Glutamatergic neuron (in vitro differentiated cells): Measurements from ENCODE around the gene FXYD2. TPM values are rescaled to one million over a fixed set of nuclear protein-coding genes. Genes with fewer than 3 reads are reported as not detected.

Source experiments
- DNase-seq: peaks from one replicate; pipeline ENCODE4 v3.0.0; 2022
- H3K27ac Mint-ChIP-seq: one replicate; pipeline ENCODE4 v1.8.0; 2020; ENCODE audit warnings: mild to moderate bottlenecking, mixed read lengths, inconsistent platforms; ENCODE audit not compliant: unreplicated experiment
- H3K27me3 Mint-ChIP-seq: one replicate; pipeline ENCODE4 v1.8.0; 2020; ENCODE audit warnings: mild to moderate bottlenecking, moderate library complexity, mixed read lengths, inconsistent platforms; ENCODE audit not compliant: unreplicated experiment
- H3K36me3 Mint-ChIP-seq: one replicate; pipeline ENCODE4 v1.8.0; 2020; ENCODE audit warnings: mild to moderate bottlenecking, mixed read lengths, inconsistent platforms; ENCODE audit not compliant: unreplicated experiment
- H3K4me1 Mint-ChIP-seq: one replicate; pipeline ENCODE4 v1.8.0; 2020; ENCODE audit warnings: mild to moderate bottlenecking, low read depth, mixed read lengths, inconsistent platforms; ENCODE audit not compliant: unreplicated experiment
- H3K4me3 Mint-ChIP-seq: one replicate; pipeline ENCODE4 v1.8.0; 2020; ENCODE audit warnings: mild to moderate bottlenecking, mixed read lengths, inconsistent platforms; ENCODE audit not compliant: unreplicated experiment
- H3K9me3 Mint-ChIP-seq: one replicate; pipeline ENCODE4 v1.8.0; 2020; ENCODE audit warnings: mild to moderate bottlenecking, moderate library complexity, mixed read lengths, inconsistent platforms; ENCODE audit not compliant: unreplicated experiment
- total RNA-seq: library from RNA; stranded (reverse); fragmentation: NEBNext Ultra II Directional; extraction: Animal tissue kit (Norgen Biotek cat#: 25700); gene quantifications from one replicate; pipeline ENCODE4 v1.2.1, GENCODE V29; 2021; ENCODE audit not compliant: unreplicated experiment
- TF ChIP-seq, protein P1 (sequence below): fragments of 200-600 bp; sonication (generic); IDR thresholded peaks from one replicate; pipeline ENCODE4 v1.5.0; 2021; ENCODE audit not compliant: partially characterized antibody, unreplicated experiment

FXYD2 gene
- total RNA-seq, 1 donor from 2014 or later = 0.44 TPM

DNA sequence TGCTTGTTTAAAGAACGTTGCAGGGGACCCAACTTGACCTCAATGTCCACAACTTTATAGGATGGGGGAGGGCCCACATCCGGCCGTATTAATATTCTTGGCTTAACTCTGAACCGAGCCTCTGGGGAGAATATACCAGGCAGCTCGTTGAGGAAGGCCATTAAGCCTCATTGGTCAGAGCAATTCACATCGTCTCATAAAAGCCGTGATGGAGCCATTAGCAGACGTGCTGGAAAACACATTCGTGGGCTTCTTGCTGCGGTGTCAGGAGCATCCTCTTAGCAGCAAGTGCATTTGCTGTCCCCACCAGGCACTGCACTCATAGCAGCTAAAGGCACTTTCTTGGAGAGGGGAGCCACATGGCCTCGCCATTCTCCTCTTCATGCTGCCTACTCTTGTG is 42.4 kb downstream of the FXYD2 start:
- DNase-seq = no peak
- TF ChIP-seq, protein P1, sequence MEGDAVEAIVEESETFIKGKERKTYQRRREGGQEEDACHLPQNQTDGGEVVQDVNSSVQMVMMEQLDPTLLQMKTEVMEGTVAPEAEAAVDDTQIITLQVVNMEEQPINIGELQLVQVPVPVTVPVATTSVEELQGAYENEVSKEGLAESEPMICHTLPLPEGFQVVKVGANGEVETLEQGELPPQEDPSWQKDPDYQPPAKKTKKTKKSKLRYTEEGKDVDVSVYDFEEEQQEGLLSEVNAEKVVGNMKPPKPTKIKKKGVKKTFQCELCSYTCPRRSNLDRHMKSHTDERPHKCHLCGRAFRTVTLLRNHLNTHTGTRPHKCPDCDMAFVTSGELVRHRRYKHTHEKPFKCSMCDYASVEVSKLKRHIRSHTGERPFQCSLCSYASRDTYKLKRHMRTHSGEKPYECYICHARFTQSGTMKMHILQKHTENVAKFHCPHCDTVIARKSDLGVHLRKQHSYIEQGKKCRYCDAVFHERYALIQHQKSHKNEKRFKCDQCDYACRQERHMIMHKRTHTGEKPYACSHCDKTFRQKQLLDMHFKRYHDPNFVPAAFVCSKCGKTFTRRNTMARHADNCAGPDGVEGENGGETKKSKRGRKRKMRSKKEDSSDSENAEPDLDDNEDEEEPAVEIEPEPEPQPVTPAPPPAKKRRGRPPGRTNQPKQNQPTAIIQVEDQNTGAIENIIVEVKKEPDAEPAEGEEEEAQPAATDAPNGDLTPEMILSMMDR = no peak
- peak overlapping the region; percentile 38 for H3K4me3 Mint-ChIP-seq
- peaks cover 1% of the 10 kb centered on the region for H3K36me3 Mint-ChIP-seq
- H3K9me3 Mint-ChIP-seq = no peaks in the 10 kb centered on the region
- H3K27ac Mint-ChIP-seq = no peak overlapping the region
- peaks cover 14% of the 10 kb centered on the region for H3K4me1 Mint-ChIP-seq
- H3K27me3 Mint-ChIP-seq = peaks cover 3% of the 10 kb centered on the region

DNA sequence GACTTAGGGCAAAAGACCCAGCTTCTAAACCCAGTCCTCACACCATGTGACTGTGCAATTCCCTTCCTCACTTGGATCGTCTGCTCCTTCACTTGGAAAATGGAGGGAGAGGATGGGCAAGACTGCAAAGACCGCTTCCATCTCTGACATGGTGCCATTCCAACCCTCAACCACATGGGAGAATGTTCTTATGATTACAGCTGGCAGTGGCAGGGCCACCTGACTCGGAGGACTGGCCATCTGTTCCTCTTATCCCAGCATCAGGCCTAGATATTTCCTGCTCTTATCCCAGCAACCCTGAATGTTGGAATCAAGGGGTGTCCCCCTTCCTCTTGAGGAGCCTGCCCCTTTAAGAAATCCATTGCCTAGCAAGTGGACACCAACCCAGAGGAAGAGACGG is 42.9 kb downstream of the FXYD2 start:
- H3K36me3 Mint-ChIP-seq = peaks cover 4% of the 10 kb centered on the region

DNA sequence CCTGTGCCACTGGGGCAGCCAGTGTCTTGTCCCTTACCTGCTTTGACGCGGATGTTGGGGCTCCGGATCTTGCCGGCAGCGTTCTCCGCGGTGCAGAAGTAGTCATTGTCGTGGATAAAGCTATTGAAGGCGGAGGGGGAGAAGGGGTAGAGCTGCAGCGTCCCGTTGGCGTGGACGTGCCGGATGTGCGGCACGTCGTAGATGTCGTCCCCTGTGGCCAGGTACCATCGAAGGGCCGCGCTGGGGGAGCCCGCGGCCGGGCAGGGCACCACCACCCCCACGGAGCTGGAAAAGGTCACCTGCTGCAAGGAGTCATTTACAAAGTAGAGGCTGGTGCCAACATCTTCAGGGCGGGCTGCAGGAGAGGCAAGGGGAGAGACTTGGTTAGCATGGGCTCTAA is 44.1 kb downstream of the FXYD2 start:
- peaks cover 3% of the 10 kb centered on the region for H3K27me3 Mint-ChIP-seq
- no peak for DNase-seq
- no peak overlapping the region for H3K4me3 Mint-ChIP-seq

More for the DNA sequence above, 42.9 kb downstream of the FXYD2 start:
- Mint-ChIP-seq H3K9me3 (no peaks in the 10 kb centered on the region), H3K27ac (no peak overlapping the region), H3K4me3 (no peak overlapping the region), H3K4me1 (peaks cover 14% of the 10 kb centered on the region), H3K27me3 (peaks cover 3% of the 10 kb centered on the region)
- no peak for DNase-seq
- TF ChIP-seq, protein P1 = no peak

DNA sequence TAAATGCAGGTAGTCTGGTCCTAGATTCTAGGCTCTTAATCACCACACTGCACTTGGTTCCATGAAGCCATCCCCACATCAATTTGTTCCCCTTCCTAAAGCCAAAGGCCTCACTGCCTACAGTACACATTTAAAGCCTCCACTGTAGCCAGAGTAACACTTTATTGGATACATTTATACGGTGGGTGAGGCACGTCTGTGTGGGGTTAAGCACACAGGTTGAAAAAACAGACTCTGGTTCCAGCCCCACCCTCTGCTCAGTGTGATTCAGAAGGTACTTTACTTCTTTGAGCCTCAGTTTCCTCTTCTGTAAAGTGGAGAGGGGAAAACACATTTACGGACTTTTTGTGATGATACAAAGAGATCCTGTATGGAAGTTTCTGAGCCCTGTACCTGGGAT is 50.0 kb downstream of the FXYD2 start:
- H3K27ac Mint-ChIP-seq = no peak overlapping the region
- peaks cover 7% of the 10 kb centered on the region for H3K4me1 Mint-ChIP-seq
- no peaks in the 10 kb centered on the region for H3K9me3 Mint-ChIP-seq
- peaks cover 4% of the 10 kb centered on the region for H3K36me3 Mint-ChIP-seq
- TF ChIP-seq, protein P1 = no peak
- no peak overlapping the region for H3K4me3 Mint-ChIP-seq
- DNase-seq = no peak
- H3K27me3 Mint-ChIP-seq = no peaks in the 10 kb centered on the region

More for the DNA sequence above, 44.1 kb downstream of the FXYD2 start:
- Mint-ChIP-seq H3K27ac (no peak overlapping the region), H3K36me3 (peaks cover 4% of the 10 kb centered on the region), H3K9me3 (no peaks in the 10 kb centered on the region), H3K4me1 (peaks cover 13% of the 10 kb centered on the region)
- TF ChIP-seq, protein P1 = no peak

DNA sequence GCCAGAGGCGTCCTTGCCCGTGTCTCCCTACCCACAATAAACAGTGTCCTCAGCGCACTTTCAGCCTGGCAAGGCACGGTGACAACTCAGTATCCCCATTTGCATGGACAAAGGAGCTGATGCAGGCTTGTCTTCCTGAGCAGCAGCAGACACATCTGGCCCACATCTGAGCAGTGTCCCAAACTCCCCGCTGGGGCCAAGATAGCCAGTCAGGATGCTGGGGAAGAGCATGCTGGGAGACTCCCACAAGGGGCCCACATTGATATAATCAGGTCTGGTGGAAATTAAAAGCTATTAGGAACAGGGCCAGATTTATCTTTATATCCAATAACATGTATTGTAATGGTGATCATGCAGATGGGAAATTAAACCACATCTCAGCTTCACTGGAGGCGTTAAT is 52.2 kb downstream of the FXYD2 start:
- Mint-ChIP-seq H3K4me1 (peaks cover 7% of the 10 kb centered on the region), H3K36me3 (peaks cover 4% of the 10 kb centered on the region), H3K27ac (no peak overlapping the region), H3K9me3 (no peaks in the 10 kb centered on the region), H3K27me3 (no peaks in the 10 kb centered on the region), H3K4me3 (no peak overlapping the region)
- no peak for DNase-seq
- TF ChIP-seq, protein P1 = no peak
